Measurements from ENCODE around the gene KLKB1.
"Not testable (repeated sequence)": the region's sequence is repeated elsewhere in the genome, so short reads cannot be mapped to it uniquely, and the experiment has no call there.

Gene KLKB1

DNA sequence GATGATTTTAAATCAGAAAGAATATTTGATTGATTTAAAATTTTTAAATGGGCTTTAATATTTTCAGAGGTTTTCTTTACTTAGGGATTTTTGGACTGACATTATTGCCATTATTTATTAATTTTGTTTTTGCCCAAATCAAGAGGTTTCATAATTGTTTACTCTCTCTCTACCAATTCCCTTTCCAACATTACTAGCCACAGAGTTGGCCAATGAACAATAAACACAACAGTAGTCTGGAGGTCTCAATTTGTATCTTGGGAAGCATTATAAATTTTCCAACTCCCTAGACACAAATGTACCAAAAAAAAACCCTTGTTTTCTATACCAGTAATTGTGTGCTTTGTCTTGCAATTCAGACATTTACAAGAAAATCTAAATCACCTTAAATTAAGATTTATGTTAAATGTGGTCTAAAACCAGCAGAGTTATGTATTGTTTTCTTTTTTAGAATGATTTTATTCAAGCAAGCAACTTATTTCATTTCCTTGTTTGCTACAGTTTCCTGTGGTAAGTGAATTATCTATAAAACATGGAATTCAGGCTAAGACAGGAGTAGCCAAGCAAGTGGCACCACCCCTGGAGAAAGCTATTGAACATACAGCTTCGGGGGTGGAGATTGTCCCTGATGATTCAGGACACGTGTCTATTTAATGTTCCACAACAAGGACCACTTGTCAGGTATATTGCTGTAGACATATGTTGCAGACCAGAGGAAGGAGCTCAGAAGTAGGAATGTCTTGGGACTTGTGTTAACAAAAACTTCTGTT, 622 bp downstream of the KLKB1 start:
- no peak for DNase-seq (ENCODE audit: low spot score)

DNA sequence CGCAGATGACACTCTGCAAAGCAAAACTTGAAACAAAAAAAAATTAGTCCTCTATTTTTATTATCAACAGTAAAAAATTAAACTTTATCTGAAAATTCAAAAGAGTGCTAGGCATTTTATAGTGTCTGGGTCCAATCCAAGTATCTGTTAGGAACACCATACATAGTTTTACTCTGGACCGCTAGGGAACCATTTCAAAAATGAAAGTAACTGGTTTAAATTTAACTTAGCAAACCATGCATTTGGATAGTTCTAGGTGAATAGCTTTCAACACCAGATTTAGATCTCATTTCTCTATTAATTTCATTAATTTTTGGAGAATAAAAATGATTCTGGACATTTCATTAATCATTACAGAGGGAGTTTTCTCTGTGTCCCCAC, 1.2 kb downstream of the KLKB1 start:
- DNase-seq (ENCODE audit: low spot score), result no peak

DNA sequence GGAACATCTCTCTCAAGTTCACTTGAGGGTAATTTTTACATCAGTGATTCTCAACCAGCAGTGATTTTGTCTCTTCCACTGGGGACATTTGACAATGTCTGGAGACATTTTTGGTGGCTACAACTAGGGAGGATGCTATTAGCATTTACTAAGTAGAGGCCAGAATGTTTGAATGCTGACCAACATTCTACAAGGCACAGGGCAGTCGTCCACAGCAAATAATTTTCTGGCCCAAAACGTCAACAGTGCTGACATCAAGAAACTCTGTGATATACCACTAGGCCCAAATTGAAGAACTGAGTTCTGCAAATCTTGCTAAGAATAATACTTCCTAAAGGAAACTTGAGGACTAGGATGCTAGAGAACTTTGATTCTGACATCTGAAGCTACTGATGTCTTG, 7.1 kb downstream of the KLKB1 start:
- DNase-seq (ENCODE audit: low spot score), result no peak

DNA sequence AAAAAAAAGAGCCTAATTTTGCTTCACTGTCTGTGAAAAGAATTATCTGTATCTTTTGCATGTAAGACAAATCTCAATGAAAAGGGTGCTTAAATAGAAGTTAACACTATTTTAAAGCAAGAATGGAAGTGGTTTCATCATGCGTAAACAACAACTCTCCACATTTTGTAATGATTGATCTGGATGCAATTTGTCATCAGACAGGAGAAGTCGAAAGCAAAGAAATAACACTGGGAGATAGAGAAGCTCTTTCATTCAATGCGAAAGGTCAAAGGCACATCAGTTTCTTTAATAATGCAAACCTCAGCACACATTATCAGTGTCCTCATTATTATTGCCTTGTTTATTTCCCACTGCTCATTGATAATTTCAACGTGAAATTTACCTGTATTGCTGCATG, 8.8 kb downstream of the KLKB1 start:
- DNase-seq (ENCODE audit: low spot score), result no peak

DNA sequence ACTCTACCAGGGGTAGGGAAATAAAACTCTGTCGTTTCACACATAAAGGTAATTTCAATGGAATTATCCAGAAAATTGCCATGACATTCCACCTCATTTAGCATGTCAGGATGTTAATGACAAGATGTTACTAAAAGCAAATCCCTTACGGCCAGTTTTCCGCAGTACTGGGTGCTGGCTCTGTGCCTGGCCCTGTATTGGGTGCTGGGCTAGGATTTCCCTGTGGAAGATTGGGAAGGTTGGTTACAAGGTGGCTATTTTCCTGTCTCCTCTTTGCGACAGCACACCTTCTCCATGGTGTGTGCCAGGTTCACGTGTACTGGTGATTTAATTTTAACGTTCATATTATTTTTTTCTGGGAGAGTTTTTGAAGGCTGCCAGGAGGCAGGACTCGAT, 13.1 kb downstream of the KLKB1 start:
- DNase-seq (ENCODE audit: low spot score), result no peak

DNA sequence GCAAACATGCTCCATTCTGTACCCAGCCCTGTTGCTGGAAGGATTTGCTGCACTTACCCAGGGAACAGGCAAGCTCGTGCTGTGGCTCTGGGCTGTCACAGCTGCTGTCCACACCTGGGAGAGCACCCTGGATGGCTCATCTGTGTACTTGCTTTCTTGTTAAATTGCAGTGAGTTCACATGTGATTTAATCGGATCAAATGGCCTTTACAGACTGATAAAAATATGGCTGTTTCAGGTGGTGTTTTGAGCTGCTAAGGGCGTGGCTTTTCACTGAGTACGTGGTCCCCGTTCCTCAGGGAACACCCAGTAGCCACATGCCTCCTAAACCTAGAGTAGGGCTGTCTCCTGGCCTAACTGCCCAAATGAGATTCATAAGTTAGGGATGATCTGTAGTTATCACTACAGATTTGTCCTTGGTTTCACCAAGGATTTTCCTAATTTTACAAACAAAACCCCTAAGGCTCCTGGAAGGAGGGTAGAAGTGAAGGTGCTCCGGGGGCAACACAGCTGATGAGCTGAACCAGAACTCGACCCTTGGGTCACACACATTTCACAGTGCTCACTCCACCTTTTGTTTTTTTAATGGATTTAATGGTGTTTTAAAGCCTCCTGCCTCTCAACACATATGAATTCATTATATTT, 13.7 kb downstream of the KLKB1 start:
- DNase-seq (ENCODE audit: low spot score), result no peak

DNA sequence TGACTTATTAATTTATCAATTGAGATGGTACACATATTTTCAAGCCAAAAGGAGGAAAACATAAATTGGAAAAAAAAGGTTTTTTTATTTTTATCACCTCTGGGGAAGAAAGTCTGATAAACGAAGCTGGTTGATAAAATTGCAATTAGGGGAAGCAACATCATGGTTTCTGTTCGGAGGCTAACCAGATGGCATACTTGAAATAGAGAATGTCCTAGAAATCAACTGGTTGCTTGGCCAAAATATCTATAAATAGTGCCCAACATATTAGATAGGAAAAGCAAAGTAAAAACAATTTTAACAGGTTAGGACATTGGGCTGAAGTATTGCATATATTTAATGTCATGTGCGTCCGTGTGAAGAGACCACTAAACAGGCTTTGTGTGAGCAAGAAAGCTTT, 14.3 kb downstream of the KLKB1 start:
- DNase-seq (ENCODE audit: low spot score), result no peak

DNA sequence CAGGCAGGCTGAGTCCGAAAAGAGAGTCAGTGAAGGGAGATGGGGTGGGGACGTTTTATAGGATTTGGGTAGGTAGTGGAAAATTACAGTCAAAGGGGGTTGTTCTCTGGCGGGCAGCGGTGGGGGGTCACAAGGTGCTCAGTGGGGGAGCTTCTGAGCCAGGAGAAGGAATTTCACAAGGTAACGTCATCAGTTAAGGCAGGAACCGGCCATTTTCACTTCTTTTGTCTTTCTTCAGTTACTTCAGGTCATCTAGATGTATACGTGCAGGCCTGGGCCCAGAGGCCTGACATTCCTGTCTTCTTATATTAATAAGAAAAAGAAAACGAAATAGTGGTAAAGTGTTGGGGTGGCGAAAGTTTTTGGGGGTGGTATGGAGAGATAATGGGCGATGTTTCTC, 14.7 kb downstream of the KLKB1 start:
- DNase-seq (ENCODE audit: low spot score), result not testable (repeated sequence)

DNA sequence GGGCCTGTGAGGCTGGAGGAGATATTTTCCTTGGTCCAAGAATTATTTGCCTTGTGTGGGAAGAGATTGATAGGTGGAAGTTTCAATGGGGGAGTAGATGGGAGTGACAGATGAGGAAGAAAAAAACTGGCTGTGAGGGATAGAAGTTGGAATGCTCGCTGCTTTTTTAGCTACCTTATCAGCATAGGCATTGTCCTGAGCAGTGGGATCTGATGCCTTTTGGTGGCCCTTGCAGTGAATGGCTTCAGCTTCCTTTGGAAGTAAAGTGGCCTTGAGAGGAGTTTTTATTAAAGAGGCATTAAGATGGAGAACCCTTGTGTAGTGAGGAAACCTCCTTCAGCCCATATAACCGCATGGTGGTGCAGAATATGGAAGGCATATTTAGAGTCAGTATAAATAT, 16.0 kb downstream of the KLKB1 start:
- no peak for DNase-seq (ENCODE audit: low spot score)

DNA sequence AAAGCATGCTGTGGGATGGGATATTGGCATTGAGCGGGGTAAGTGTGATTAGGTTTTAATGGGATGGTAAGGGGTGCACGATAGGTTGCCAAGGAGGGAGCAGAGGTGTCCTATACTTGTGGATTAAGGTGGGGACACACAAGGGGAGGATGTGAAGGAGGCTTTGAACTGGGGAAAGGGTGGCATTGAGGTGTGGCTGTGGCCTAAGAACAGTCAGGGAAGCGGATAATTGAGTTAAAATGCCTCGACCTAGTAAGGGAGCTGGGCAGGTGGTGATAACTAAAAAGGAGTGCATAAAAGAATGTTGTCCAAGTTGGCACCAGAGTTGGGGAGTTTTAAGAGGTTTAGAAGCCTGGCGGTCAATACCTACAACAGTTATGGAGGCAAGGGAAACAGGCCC, 17.5 kb downstream of the KLKB1 start:
- DNase-seq (ENCODE audit: low spot score), result no peak

DNA sequence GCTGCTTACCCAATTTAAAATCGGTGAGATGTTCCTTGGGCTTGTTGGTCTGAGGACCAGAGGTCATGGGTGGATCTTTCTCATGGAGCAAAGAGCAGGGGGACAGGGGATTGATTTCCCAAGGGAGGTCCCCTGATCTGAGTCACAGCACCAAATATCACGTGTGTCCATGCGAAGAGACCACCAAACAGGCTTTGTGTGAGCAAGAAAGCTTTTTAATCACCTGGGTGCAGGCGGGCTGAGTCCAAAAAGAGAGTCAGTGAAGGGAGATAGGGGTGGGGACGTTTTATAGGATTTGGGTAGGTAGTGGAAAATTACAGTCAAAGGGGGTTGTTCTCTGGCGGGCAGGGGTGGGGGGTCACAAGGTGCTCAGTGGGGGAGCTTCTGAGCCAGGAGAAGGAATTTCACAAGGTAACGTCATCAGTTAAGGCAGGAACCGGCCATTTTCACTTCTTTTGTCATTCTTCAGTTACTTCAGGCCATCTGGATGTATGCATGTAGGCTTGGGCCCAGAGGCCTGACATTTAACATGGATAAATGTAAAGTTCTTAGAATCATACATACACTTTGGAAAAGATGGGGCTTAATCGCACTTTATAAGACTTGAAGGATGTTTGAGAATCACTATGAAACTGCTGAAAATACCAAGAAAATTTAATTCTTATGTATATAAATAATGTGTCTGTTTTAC, 19.9 kb downstream of the KLKB1 start:
- not testable (repeated sequence) for DNase-seq (ENCODE audit: low spot score)

DNA sequence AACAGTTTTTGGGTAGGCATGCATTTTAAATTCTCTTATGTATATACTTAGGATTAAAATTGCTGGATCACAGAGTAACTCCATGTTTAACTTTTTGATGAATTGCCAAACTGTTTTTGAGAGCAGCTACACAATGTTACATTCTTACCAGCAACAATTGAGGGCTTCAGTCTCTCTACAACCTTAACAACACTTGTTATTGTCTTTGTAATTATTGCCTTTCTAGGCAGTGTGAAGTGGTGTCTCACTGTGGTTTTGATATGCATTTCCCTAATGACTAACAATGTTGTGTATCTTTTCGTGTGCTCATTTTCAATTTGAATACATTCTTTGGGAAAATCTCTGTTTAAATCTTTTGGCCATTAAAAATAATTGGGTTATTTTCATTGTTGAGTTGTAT, 21.3 kb downstream of the KLKB1 start:
- DNase-seq (ENCODE audit: low spot score), result no peak

DNA sequence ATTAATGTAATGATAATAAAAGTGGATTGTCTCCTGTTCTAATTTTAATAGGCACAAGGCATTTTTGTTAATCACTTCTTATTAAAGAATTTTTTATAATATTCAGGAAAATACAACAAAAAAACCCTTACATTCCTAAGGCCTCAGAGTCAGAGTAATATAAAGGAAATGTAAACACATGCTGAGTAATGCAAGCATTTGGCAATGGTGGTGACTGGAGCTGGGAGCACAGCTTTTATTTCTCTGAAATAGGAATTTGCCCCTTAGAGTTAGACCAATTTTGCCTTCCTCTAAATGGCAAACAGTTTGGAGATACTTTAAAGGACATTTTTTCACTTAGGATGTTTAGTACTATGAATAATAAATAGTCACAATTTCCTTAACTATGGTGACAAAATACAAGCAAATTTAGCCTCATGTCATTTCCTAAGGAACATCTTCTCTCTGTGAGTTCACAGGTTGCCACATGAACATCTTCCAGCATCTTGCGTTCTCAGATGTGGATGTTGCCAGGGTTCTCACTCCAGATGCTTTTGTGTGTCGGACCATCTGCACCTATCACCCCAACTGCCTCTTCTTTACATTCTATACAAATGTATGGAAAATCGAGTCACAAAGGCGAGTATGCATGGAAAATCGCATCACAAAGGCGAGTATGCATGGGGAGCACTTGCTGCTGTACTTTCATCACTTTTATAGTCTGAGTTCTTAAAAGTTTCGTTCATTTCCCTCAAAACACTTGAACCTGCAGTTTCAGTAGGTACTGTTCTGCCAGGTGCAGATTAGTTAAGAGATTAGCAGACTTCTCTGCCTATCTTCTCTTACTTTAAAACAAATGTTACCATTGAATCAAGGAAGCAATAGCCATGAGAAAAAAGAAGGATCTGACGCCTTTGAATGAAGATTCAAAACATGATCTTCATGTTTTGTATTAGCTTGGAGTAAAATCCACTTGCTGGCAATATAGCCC, 22.8 kb downstream of the KLKB1 start:
- DNase-seq (ENCODE audit: low spot score), result no peak

DNA sequence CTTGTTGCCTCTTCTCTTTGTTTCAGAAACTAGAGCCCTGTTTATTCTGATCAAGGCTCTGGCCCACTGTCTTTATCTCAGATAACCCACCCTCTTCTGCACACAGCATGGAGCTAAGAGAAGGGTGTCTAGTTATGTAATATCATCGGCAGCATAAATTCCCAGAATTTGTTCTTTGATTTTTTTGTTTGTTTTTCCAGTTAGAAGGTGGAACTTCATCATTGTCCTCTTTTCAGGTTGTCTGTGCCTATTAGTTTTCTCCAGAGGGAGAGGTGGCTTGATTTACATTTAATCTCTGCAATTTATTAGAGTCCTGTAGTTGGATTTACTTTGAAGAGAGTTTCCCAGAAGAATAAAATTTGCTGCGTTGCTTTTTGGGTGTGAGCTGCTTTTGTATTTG, 23.5 kb downstream of the KLKB1 start:
- no peak for DNase-seq (ENCODE audit: low spot score)

DNA sequence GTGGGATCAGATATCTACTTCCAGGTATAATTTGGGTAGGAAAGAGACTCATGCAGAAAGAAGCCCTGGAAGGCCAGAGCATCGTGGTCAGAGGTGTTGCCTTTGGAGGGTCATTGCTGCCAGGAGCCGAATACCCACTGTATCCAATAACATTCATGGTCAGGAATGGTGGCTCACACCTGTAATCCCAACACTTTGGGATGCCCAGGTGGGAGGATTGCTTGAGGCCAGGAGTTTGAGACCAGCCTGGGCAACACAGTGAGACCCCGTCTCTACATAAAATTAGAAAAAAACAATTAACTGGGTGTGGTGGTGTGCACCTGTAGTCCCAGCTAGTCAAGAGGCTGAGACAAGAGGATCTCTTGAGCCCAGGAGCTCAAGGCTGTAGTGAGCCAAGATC, 27.8 kb downstream of the KLKB1 start:
- DNase-seq (ENCODE audit: low spot score), result no peak

DNA sequence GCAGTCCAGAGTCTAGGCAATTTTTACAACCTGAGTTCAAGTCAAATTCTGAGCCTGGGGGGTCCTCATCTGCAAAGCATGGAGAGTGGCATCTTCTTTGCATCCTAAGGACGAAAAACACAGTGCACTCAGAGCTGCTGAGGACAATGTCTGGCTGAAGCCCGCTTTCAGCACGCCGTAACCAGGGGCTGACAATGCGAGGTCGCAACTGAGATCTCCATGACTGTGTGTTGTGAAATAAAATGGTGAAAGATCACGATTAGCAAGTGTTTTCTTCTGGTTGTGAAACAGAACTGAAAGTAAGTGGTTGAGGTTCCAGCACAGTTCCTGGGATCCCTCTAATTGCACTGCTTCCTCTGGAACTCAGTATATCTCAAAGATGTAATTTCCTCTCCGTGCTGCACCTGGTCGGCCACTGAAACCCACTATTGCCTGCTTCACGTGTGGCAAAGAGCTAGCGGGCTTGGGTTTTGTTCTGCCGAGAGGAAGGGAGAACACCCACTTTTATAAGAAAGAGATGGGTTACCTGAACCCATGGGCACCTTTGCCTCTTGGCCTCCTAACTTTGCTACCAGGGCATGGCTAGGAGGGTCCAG, 31.0 kb downstream of the KLKB1 start:
- DNase-seq (ENCODE audit: low spot score), result no peak

DNA sequence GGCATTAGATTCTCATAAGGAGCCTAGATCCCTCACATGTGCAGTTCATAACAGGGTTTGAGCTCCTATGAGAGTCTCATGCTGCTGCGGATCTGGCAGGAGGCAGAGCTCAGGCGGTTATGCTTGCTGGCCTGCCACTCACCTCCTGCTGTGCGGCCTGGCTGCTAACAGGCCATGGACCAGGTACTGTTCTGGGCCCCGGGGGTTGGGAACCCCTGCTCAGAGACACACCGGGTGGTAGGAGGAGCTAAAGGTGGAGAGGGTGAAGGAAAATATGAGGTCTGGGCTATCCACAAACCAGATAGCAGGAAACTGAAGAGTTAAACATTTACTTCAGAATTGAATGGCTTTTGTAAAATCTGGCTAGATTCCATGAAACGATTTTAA, 32.8 kb downstream of the KLKB1 start:
- DNase-seq (ENCODE audit: low spot score), result no peak

DNA sequence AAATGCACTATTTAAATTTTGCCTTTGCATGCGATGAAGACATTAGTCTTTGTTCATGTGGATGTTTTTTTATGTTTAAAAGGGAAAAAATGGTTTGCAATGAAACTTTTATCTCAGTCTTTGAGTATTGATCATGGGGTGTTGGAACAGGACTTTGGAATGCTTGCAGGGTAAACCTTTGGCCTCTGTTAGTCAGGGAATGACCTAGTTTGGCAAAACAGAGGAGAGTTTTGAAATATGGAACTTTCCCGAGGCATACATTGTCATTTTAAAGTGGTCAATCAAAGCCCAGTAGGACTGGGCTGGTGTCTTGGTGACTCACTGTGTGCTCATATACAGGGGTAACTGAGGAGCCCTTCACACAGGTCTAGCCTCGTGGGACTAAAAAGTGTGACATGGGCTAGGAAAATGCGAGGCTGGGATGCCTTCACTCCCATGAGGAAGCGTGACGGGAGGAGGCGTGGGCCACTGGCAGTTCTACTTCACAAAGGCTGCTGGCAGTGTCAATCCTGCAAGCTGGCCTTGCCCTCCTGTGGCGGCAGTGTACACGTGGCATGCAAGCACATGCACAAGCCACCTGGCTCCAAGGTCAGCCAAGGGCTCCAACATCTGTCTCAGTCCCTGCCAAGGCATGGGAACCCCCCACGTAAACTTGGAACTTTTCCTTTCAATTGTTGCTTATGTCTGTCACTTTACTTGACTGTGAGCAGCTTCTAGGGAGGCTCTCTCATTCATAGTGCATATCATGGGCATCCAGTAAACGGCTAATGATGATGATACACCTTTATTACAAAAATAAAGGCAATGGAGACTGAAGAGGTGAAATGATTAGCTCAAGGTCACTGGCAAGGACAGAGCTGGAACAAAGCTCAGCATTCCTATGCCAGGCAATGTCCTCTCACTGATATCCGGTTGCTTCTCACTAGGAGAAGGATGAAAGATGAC, 33.5 kb downstream of the KLKB1 start:
- DNase-seq (ENCODE audit: low spot score), result no peak

DNA sequence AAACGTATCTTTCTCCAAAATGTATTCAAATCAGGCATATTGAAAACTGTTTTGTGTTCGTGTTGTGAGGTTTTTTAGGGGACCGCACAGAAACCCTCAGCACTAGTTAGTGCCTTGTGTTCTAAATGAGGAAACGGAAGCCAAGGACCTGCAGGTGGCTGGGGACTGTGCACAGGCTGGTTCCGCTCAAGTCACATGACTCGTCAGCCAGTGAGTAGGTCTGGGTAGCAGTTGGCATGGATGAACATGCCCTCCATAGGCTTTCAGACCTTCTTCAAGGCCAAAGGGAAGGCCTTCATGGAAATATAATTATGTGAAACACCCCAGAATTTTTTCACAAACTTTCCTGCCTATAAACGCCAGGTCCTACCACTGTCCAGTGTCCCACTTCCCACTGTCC, 37.4 kb downstream of the KLKB1 start:
- DNase-seq (ENCODE audit: low spot score), result no peak

DNA sequence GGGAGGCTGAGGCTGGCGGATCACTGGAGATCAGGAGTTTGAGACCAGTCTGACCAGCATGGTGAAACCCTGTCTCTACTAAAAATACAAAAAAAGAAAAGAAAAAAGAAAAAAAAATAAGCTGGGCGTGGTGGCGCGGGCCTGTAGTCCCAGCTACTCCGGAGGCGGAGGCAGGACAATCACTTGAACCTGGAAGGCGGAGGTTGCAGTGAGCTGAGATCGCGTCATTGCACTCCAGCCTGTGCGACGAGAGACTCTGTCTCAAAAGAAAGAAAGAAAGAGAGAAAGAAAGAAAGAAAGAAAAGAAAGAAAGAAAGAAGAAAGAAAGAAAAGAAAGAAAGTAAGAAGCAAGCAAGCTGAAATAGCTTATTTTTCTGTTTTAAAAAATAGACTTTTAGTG, 37.9 kb downstream of the KLKB1 start:
- not testable (repeated sequence) for DNase-seq (ENCODE audit: low spot score)

Data from hematopoietic multipotent progenitor cell treated with erythropoietin and hydrocortisone succinate and interleukin-3 and kit ligand, for 15 days (in vitro differentiated cells).